Fibroblast of lung (primary cell): Measurements from ENCODE around the gene FOXD4L6.
"Not testable (repeated sequence)": the region's sequence is repeated elsewhere in the genome, so short reads cannot be mapped to it uniquely, and the experiment has no call there.

Experiments
- EZH2 ChIP-seq: IDR thresholded peaks from 2 replicates; pipeline ENCODE4 v1.5.1; 2012; ENCODE audit warnings: low read length, control low read depth, mild to moderate bottlenecking; ENCODE audit errors: missing control alignments
- TF ChIP-seq, protein P1 (sequence below), 2 donors: IDR thresholded peaks in 1 of 2; conservative IDR thresholded peaks in 1 of 2; 1 replicate in 1 of 2; 2 replicates in 1 of 2; pipeline ENCODE4 v1.5.1; 2011 to 2012; ENCODE audit warnings: low read length in 2 of 2, control low read depth in 1 of 2, inconsistent platforms in 1 of 2, low read depth in 1 of 2, mild to moderate bottlenecking in 1 of 2

DNA sequence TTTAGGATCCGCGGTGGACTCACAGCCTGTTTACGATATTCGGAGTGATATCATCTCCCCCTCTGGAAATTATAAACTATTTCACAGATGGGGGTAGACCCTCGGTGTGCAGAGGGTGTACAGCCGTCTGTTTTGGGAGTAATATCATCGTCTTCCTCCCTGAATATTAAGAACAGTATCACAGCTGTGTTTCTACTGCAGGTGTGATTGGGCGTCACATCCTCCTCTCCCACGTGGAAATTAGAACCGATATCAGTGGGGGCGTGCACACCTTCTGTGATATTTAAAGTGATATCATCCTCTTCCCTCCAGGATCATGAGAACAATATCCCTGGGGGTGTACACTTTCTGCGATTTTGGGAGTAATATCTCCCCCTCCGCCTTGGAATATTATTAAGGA lies 19.2 kb downstream of the FOXD4L6 start:
- TF ChIP-seq, protein P1, sequence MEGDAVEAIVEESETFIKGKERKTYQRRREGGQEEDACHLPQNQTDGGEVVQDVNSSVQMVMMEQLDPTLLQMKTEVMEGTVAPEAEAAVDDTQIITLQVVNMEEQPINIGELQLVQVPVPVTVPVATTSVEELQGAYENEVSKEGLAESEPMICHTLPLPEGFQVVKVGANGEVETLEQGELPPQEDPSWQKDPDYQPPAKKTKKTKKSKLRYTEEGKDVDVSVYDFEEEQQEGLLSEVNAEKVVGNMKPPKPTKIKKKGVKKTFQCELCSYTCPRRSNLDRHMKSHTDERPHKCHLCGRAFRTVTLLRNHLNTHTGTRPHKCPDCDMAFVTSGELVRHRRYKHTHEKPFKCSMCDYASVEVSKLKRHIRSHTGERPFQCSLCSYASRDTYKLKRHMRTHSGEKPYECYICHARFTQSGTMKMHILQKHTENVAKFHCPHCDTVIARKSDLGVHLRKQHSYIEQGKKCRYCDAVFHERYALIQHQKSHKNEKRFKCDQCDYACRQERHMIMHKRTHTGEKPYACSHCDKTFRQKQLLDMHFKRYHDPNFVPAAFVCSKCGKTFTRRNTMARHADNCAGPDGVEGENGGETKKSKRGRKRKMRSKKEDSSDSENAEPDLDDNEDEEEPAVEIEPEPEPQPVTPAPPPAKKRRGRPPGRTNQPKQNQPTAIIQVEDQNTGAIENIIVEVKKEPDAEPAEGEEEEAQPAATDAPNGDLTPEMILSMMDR (conservative IDR thresholded peaks at IDR 0.05 in 1 of 2, IDR thresholded peaks at IDR 0.05 in 1 of 2; ENCODE audit: low read depth in 1 of 2, low read length in 2 of 2) = not testable (repeated sequence)
- TF ChIP-seq EZH2 = not testable (repeated sequence)
